H1 (cell line): ENCODE results near the gene RRM1. TPM values are rescaled to one million over a fixed set of nuclear protein-coding genes. Genes with fewer than 3 reads are reported as not detected.

ENCODE experiments used
- CTCF ChIA-PET: fragments of 300-600 bp; sonication (Branson Sonifier 250); formaldehyde crosslinking; loops from one replicate; lab custom pipeline; 2021; ENCODE audit not compliant: partially characterized antibody; lab: Charles Lee
- POLR2A ChIA-PET: fragments of 300-600 bp; sonication (Branson Sonifier 250); formaldehyde crosslinking; loops from one replicate; lab custom pipeline; 2021; ENCODE audit warnings: inconsistent platforms; ENCODE audit not compliant: partially characterized antibody; lab: Charles Lee
- DNase-seq, 2 experiments: peaks; one replicate each; pipeline versions ENCODE4 v3.0.0 to v3.0.0-alpha.2; 2010 to 2022; ENCODE audit warnings: low spot score in 2 of 2, low read depth in 1 of 2, mixed read lengths in 1 of 2
- FAIRE-seq: peaks from 2 replicates; lab custom pipeline; 2011; peaks lifted over from hg19 to GRCh38; lab: Jason Lieb, UNC
- H2AFZ ChIP-seq: 2 replicates; pipeline ENCODE4 v1.8.1; 2012; ENCODE audit warnings: low read length, inconsistent platforms
- H2AK5ac ChIP-seq: 2 replicates; pipeline ENCODE4 v1.6.1; 2013; ENCODE audit warnings: low read depth, low read length
- H2BK120ac ChIP-seq: replicated peaks from 2 replicates; pipeline ENCODE3; 2013; ENCODE audit warnings: low read depth, low read length, inconsistent platforms
- H2BK12ac ChIP-seq: 2 replicates; pipeline ENCODE4 v1.6.1; 2013; ENCODE audit warnings: low read depth, low read length
- H2BK15ac ChIP-seq: 2 replicates; pipeline ENCODE4 v1.6.1; 2013; ENCODE audit warnings: low read length
- H2BK20ac ChIP-seq: 2 replicates; pipeline ENCODE4 v1.6.1; 2013; ENCODE audit warnings: low read length
- H2BK5ac ChIP-seq: 2 replicates; pipeline ENCODE4 v1.6.1; 2013; ENCODE audit warnings: low read depth, low read length
- H3K14ac ChIP-seq: 2 replicates; pipeline ENCODE4 v1.6.1; 2013; ENCODE audit warnings: inconsistent platforms; ENCODE audit not compliant: insufficient read length
- H3K18ac ChIP-seq: 2 replicates; pipeline ENCODE4 v1.6.1; 2013; ENCODE audit warnings: low read length; ENCODE audit errors: extremely low read depth
- H3K23ac ChIP-seq: 2 replicates; pipeline ENCODE4 v1.6.1; 2013; ENCODE audit warnings: inconsistent platforms; ENCODE audit not compliant: insufficient read length
- H3K23me2 ChIP-seq: 2 replicates; pipeline ENCODE4 v1.6.1; 2013; ENCODE audit warnings: low read depth, low read length
- H3K27ac ChIP-seq: 2 replicates; pipeline ENCODE4 v1.6.1; 2011; ENCODE audit warnings: low read depth, low read length, inconsistent platforms
- H3K27me3 ChIP-seq, 4 experiments: replicated peaks in 1 of 4; 1 replicate in 1 of 4; 2 replicates in 3 of 4; pipeline versions ENCODE4 v1.6.1 to v1.8.1; 2011 to 2013; ENCODE audit warnings: low read length in 3 of 4, mild to moderate bottlenecking in 3 of 4, inconsistent platforms in 2 of 4, mixed read lengths in 2 of 4, moderate library complexity in 1 of 4; ENCODE audit not compliant: control insufficient read depth in 3 of 4, insufficient read depth in 3 of 4; ENCODE audit errors: extremely low read depth in 1 of 4
- H3K36me3 ChIP-seq, 4 experiments: 2 replicates each; pipeline versions ENCODE4 v1.6.1 to v1.8.1; 2011 to 2013; ENCODE audit warnings: mild to moderate bottlenecking in 4 of 4, low read length in 3 of 4, moderate library complexity in 2 of 4, control low read depth in 1 of 4, inconsistent platforms in 1 of 4; ENCODE audit not compliant: insufficient read depth in 4 of 4, control insufficient read depth in 2 of 4
- H3K4ac ChIP-seq: replicated peaks from 2 replicates; pipeline ENCODE3; 2013; ENCODE audit warnings: low read length, low read depth, mixed read lengths, inconsistent platforms; ENCODE audit not compliant: insufficient read length
- H3K4me1 ChIP-seq, 4 experiments: replicated peaks in 1 of 4; 1 replicate in 1 of 4; 2 replicates in 3 of 4; pipeline versions ENCODE4 v1.6.1 to v1.8.1; 2011 to 2013; ENCODE audit warnings: low read length in 3 of 4, inconsistent platforms in 2 of 4, mixed read lengths in 1 of 4; ENCODE audit not compliant: insufficient read depth in 4 of 4, control insufficient read depth in 3 of 4
- H3K4me2 ChIP-seq, 2 experiments: 2 replicates each; pipeline versions ENCODE4 v1.6.1 to v1.8.1; 2011 to 2013; ENCODE audit warnings: low read depth in 2 of 2, low read length in 2 of 2, control low read depth in 1 of 2, inconsistent platforms in 1 of 2, mild to moderate bottlenecking in 1 of 2; ENCODE audit not compliant: insufficient read depth in 1 of 2
- H3K4me3 ChIP-seq, 4 experiments: fragments of 200-600, 300-600 bp in 1 of 4; sonication (generic), shearing (Covaris generic), sonication (Bioruptor Twin) in 1 of 4; 2 replicates each; pipeline versions ENCODE4 v1.5.1 to v1.8.1; 2011 to 2016; ENCODE audit warnings: low read length in 4 of 4, low read depth in 3 of 4, control low read depth in 2 of 4, inconsistent platforms in 2 of 4, mild to moderate bottlenecking in 2 of 4, mixed read lengths in 1 of 4, moderate library complexity in 1 of 4; ENCODE audit not compliant: insufficient read depth in 2 of 4; ENCODE audit errors: extremely low read depth in 1 of 4
- H3K56ac ChIP-seq: replicated peaks from 2 replicates; pipeline ENCODE3; 2013; ENCODE audit warnings: low read depth, mild to moderate bottlenecking, mixed read lengths, low read length, inconsistent platforms; ENCODE audit not compliant: insufficient read length
- H3K79me1 ChIP-seq: 2 replicates; pipeline ENCODE4 v1.6.1; 2013; ENCODE audit warnings: low read depth, low read length, control low read depth
- H3K79me2 ChIP-seq, 2 experiments: 2 replicates each; pipeline versions ENCODE4 v1.6.1 to v1.8.1; 2012 to 2013; ENCODE audit warnings: low read length in 2 of 2, mild to moderate bottlenecking in 2 of 2, inconsistent platforms in 1 of 2; ENCODE audit not compliant: insufficient read depth in 2 of 2, control insufficient read depth in 1 of 2
- H3K9ac ChIP-seq, 4 experiments: replicated peaks in 1 of 4; 1 replicate in 1 of 4; 2 replicates in 3 of 4; pipeline versions ENCODE4 v1.6.1 to v1.8.1; 2011 to 2013; ENCODE audit warnings: low read depth in 3 of 4, low read length in 3 of 4, control low read depth in 2 of 4, mild to moderate bottlenecking in 2 of 4, moderate library complexity in 2 of 4, inconsistent platforms in 1 of 4; ENCODE audit errors: extremely low read depth in 1 of 4
- H3K9me3 ChIP-seq, 2 experiments: 2 replicates each; pipeline versions ENCODE4 v1.6.1 to v1.8.1; 2012 to 2013; ENCODE audit warnings: mild to moderate bottlenecking in 2 of 2, moderate library complexity in 2 of 2, control low read depth in 1 of 2, inconsistent platforms in 1 of 2, low read depth in 1 of 2, low read length in 1 of 2, mixed read lengths in 1 of 2; ENCODE audit not compliant: insufficient read depth in 2 of 2
- H4K20me1 ChIP-seq, 2 experiments: replicated peaks in 1 of 2; 2 replicates each; pipeline versions ENCODE3 to v1.8.1; 2011 to 2013; ENCODE audit warnings: inconsistent platforms in 2 of 2, low read length in 2 of 2, mild to moderate bottlenecking in 1 of 2; ENCODE audit not compliant: insufficient read depth in 2 of 2, control insufficient read depth in 1 of 2
- H4K5ac ChIP-seq: 2 replicates; pipeline ENCODE4 v1.6.1; 2013; ENCODE audit warnings: low read length, low read depth, mixed read lengths, inconsistent platforms; ENCODE audit not compliant: insufficient read length
- H4K8ac ChIP-seq: 2 replicates; pipeline ENCODE4 v1.8.0; 2013; ENCODE audit warnings: mild to moderate bottlenecking, moderate library complexity, low read length, inconsistent platforms; ENCODE audit not compliant: insufficient read depth; ENCODE audit errors: extremely low read depth
- H4K91ac ChIP-seq: replicated peaks from 2 replicates; pipeline ENCODE3; 2013; ENCODE audit warnings: low read length, mixed read lengths, inconsistent platforms; ENCODE audit not compliant: insufficient read length
- ATF3 ChIP-seq: IDR thresholded peaks from 2 replicates; pipeline ENCODE4 v1.6.1; 2011; ENCODE audit warnings: low read depth, mild to moderate bottlenecking, low read length; ENCODE audit not compliant: insufficient read depth
- CEBPB ChIP-seq: IDR thresholded peaks from 2 replicates; pipeline ENCODE4 v1.6.1; 2012; ENCODE audit warnings: low read depth, low read length
- CHD2 ChIP-seq: IDR thresholded peaks from 2 replicates; pipeline ENCODE4 v1.6.1; 2012; ENCODE audit warnings: low read length, improper control_type of control experiment
- FOSL1 ChIP-seq: IDR thresholded peaks from 2 replicates; pipeline ENCODE4 v1.6.1; 2011; ENCODE audit warnings: mild to moderate bottlenecking, low read depth, low read length, moderate library complexity; ENCODE audit not compliant: insufficient read depth
- KDM5A ChIP-seq: fragments of 200-600 bp; IDR thresholded peaks from 2 replicates; pipeline ENCODE4 v1.7.1; 2012; ENCODE audit warnings: mild to moderate bottlenecking, low read length, inconsistent platforms, mixed read lengths
- NRF1 ChIP-seq: IDR thresholded peaks from 2 replicates; pipeline ENCODE4 v1.6.1; 2011; ENCODE audit warnings: mild to moderate bottlenecking, low read depth, low read length, improper control_type of control experiment
- RFX5 ChIP-seq: IDR thresholded peaks from 2 replicates; pipeline ENCODE4 v1.6.1; 2011; ENCODE audit warnings: low read depth, low read length, improper control_type of control experiment, borderline replicate concordance
- RNF2 ChIP-seq: fragments of 200-900, 300-1000 bp; sonication (generic); IDR thresholded peaks from 2 replicates; pipeline ENCODE4 v1.7.1; 2016; ENCODE audit warnings: borderline replicate concordance, low read depth, mild to moderate bottlenecking, antibody characterized with exemption, low read length; ENCODE audit not compliant: poor library complexity, severe bottlenecking; ENCODE audit errors: missing control alignments
- SAP30 ChIP-seq: fragments of 300-600 bp; sonication (generic); IDR thresholded peaks from 2 replicates; pipeline ENCODE4 v1.7.1; 2012; ENCODE audit warnings: low read length, moderate library complexity, mild to moderate bottlenecking, inconsistent platforms; ENCODE audit not compliant: insufficient read depth, insufficient replicate concordance
- SIN3A ChIP-seq, 2 experiments: IDR thresholded peaks in 1 of 2; conservative IDR thresholded peaks in 1 of 2; 2 replicates each; pipeline ENCODE4 v1.6.1; 2011 to 2012; ENCODE audit warnings: low read length in 2 of 2, improper control_type of control experiment in 1 of 2, low read depth in 1 of 2, mild to moderate bottlenecking in 1 of 2
- SIRT6 ChIP-seq: IDR thresholded peaks from one replicate; pipeline ENCODE4 v1.7.1; 2012; ENCODE audit warnings: low read length, inconsistent platforms
- SP4 ChIP-seq: IDR thresholded peaks from 2 replicates; pipeline ENCODE4 v1.6.1; 2012; ENCODE audit warnings: low read length, inconsistent platforms
- polyA plus RNA-seq, 7 experiments: library from polyadenylated mRNA; depleted of rRNA in 3 of 7; stranded (reverse) in 5 of 7; unstranded in 2 of 7; fragments of >200 nt in 5 of 7; fragments of 200-250 nt in 2 of 7; gene quantifications; 1 replicate in 5 of 7; 2 replicates in 1 of 7; 4 replicates in 1 of 7; pipeline versions ENCODE4 v1.2.1 to v1.2.3, GENCODE V29; 2011 to 2013; ENCODE audit warnings: missing spikeins in 2 of 7, mixed read lengths in 2 of 7
- total RNA-seq: library from RNA; stranded (reverse); fragmentation: NEBNext Ultra II Directional; extraction: Animal tissue kit (Norgen Biotek cat#: 25700); gene quantifications from 2 replicates; pipeline ENCODE4 v1.2.1, GENCODE V29; 2021
- TF ChIP-seq, protein P1 (sequence below): IDR thresholded peaks from 2 replicates; pipeline ENCODE4 v1.6.1; 2012; ENCODE audit warnings: low read length, inconsistent platforms

RRM1 gene
- total and polyA plus RNA-seq, 2 of the 8 experiments (the other 6 are each of a cell fraction or from before 2014, with no cell fraction given), result 63.6 to 126 TPM

DNA sequence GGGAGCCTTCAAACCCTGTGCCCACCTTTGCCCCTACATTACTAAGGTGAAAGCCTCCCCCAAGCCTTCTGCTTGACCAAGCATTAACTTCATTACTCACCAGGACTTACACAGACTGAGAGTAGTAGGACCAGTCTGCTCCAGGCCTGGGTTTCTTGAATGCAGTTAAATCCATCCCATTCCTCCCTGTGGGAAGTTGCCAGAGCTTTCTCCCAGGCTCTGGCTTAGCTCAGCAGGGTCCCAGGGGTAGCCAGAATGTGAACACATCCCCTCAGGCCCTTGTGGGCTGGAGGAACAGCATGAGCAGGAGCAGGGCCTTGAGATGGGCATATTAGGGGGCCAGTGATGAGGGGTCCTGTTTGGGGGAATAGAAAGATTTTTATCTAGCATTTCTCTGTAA is 59.9 kb downstream of the RRM1 start:
- Histone ChIP-seq H3K18ac (no peak overlapping the region), H2BK20ac (no peak overlapping the region), H2BK120ac (no peak overlapping the region), H2BK12ac (no peak overlapping the region), H4K8ac (no peak overlapping the region), H2BK5ac (no peak overlapping the region), H2AK5ac (no peak overlapping the region), H3K4ac (no peak overlapping the region), H2BK15ac (no peak overlapping the region), H3K36me3 (no peaks in the 10 kb centered on the region), H3K14ac (no peak overlapping the region), H3K27ac (no peak overlapping the region), H4K5ac (no peak overlapping the region), H3K4me2 (no peak overlapping the region), H3K79me1 (no peaks in the 10 kb centered on the region), H3K9me3 (no peaks in the 10 kb centered on the region), H3K9ac (no peak overlapping the region), H3K4me1 (no peaks in the 10 kb centered on the region), H3K79me2 (no peaks in the 10 kb centered on the region), H4K91ac (no peak overlapping the region), H3K27me3 (no peaks in the 10 kb centered on the region), H3K23ac (no peak overlapping the region), H3K23me2 (no peaks in the 10 kb centered on the region; the same call in 1 of the 2 replicates), H3K56ac (no peak overlapping the region), H2AFZ (no peak overlapping the region), H3K4me3 (no peak overlapping the region), H4K20me1 (no peaks in the 10 kb centered on the region)
- FAIRE-seq, result no peak
- POLR2A ChIA-PET, result no interaction called here
- no peak for DNase-seq
- CTCF ChIA-PET, result no interaction called here
- TF ChIP-seq, protein P1, sequence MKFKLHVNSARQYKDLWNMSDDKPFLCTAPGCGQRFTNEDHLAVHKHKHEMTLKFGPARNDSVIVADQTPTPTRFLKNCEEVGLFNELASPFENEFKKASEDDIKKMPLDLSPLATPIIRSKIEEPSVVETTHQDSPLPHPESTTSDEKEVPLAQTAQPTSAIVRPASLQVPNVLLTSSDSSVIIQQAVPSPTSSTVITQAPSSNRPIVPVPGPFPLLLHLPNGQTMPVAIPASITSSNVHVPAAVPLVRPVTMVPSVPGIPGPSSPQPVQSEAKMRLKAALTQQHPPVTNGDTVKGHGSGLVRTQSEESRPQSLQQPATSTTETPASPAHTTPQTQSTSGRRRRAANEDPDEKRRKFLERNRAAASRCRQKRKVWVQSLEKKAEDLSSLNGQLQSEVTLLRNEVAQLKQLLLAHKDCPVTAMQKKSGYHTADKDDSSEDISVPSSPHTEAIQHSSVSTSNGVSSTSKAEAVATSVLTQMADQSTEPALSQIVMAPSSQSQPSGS, result no peak
- no peak for TF ChIP-seq CHD2
- TF ChIP-seq ATF3, result no peak
- no peak for TF ChIP-seq FOSL1
- no peak for TF ChIP-seq SIN3A (conservative IDR thresholded peaks at IDR 0.05 in 1 of 2, IDR thresholded peaks at IDR 0.05 in 1 of 2; ENCODE audit: low read depth in 1 of 2, low read length in 2 of 2)
- TF ChIP-seq RFX5, result no peak
- no peak for TF ChIP-seq NRF1
- TF ChIP-seq RNF2, result no peak
- no peak for TF ChIP-seq KDM5A
- TF ChIP-seq SIRT6, result no peak
- TF ChIP-seq SAP30, result no peak
- no peak for TF ChIP-seq SP4
- TF ChIP-seq CEBPB, result no peak
